Subcutaneous adipose tissue (tissue), 4 donors: Measurements from ENCODE around the gene ARID1B. TPM values are rescaled to one million over a fixed set of nuclear protein-coding genes. Genes with fewer than 3 reads are reported as not detected.

ENCODE experiments used
- total RNA-seq, 4 donors: library from RNA; depleted of rRNA; stranded (reverse); fragments of >200 nt; gene quantifications; one replicate each; pipeline ENCODE4 v1.1.0, GENCODE V29; 2016
- TF ChIP-seq, protein P1 (sequence below): fragments of 450-650 bp; IDR thresholded peaks from one replicate; pipeline ENCODE4 v1.5.1; 2016; ENCODE audit warnings: low read depth, mild to moderate bottlenecking, control low read depth, antibody characterized with exemption, moderate library complexity

Gene ARID1B
- total RNA-seq, 4 donors from 2014 or later, result 93.8 to 137 (median 104) TPM

DNA sequence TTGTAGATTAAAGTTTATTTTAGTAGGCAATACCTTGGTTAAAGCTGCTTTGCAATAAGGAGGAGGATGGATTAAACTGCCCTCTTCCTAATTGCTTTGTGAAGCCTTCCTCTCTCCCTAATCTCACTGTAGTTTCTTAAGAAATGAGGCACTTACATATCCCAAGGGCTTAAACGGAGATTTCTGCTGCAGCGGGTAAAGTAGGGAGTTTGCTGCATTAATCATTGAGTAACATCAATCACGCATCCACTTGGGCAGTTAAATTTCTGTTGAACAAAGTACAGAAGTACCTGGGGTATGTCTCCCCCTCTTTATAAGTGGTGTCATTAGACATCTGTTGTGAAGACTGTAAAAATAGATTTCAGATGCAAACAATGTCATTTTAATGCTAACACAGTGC is 29.5 kb upstream of the ARID1B start:
- TF ChIP-seq, protein P1, sequence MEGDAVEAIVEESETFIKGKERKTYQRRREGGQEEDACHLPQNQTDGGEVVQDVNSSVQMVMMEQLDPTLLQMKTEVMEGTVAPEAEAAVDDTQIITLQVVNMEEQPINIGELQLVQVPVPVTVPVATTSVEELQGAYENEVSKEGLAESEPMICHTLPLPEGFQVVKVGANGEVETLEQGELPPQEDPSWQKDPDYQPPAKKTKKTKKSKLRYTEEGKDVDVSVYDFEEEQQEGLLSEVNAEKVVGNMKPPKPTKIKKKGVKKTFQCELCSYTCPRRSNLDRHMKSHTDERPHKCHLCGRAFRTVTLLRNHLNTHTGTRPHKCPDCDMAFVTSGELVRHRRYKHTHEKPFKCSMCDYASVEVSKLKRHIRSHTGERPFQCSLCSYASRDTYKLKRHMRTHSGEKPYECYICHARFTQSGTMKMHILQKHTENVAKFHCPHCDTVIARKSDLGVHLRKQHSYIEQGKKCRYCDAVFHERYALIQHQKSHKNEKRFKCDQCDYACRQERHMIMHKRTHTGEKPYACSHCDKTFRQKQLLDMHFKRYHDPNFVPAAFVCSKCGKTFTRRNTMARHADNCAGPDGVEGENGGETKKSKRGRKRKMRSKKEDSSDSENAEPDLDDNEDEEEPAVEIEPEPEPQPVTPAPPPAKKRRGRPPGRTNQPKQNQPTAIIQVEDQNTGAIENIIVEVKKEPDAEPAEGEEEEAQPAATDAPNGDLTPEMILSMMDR, result no peak

DNA sequence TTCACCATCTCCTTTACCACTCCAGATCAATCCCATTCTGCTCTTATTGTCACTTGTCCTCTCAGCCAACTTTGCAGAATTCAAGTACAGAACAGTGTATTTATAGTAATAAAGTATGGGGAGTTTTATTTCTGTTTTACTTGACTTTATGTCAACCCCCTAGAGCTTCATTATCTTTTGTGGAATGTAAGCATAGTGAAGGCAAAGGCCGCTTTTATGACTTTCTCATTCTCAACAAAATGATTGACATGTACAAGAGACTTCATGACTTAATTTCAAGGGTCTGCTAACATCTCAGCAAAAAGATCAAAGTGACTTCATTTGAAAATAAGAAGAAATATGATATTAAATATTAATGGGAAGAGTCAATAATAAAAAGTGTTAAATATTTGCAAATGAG is 28.7 kb upstream of the ARID1B start:
- TF ChIP-seq, protein P1, result no peak

DNA sequence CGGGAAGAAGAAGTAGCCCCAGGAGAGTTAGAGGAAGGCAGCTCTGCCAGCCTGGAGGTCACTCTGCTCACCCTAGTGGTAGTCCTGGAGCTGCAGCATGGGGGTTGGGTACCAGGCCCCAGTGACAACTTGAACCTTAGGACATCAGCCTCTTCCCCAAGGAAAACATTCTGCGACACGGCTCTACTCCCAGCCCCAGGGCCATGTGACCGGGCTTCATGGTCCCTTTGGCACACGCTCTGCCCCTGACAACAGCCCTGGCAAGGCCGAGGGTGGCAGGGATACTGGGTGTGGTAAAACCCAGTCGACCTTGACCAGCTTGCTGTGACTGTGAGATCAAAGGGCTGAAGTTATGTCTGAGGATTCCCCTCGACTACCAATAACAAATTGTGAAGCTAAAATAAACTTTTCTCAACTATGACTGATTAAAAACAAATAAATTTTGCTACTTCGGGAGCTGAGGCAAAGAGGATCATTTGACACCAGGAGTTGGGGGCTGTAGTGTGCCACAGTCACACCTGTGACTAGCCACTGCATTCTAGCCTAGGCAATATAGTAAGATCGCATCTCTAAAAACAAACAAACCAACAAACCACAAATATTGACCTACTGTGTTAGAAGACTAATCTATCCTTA is 24.4 kb upstream of the ARID1B start:
- TF ChIP-seq, protein P1, result no peak

DNA sequence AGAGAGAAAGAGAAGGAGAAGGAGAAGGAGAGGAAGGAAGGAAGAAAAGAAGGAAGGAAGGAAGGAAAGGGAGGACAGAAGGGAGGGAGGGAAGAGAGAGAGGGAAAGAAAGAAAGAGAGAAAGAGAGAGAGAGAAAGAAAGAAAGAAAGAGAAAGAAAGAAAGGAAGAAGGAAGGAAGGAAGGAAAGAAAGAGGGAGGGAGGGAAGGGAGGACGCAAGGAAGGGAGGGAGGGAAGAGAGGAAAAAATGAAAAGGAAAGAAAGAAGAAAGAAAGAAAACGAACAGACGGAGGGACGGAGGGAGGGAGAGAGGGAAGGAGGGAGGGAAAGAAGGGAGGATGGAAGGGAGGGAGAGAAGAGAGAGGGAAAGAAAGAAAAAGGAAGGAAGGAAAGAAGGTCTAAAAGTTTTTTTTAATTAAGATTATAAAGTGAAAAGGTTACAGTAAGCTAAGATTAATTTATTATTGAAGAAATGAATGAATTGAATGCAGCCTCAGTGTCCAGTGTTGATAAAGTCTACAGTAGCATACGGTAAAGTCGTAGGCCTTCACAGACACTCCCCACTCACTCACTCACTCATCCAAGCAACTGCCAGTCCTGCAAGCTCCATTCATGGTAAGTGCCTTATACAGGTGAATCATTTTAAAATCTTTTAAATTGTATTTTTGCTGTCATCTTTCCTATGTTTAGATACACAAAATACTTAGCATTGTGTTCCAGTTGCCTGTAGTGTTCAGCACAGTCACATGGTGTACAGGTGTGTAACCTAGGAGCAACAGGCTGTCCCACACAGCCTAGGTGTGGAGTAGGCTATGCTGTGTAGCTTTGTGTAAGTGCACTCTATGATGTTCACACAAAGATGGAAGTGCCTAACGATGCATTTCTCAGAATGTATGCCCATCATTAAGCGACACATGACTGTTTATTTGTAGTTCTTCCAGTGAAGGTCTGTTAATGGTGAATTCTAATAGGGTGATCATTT is 20.3 kb upstream of the ARID1B start:
- TF ChIP-seq, protein P1, result no peak

DNA sequence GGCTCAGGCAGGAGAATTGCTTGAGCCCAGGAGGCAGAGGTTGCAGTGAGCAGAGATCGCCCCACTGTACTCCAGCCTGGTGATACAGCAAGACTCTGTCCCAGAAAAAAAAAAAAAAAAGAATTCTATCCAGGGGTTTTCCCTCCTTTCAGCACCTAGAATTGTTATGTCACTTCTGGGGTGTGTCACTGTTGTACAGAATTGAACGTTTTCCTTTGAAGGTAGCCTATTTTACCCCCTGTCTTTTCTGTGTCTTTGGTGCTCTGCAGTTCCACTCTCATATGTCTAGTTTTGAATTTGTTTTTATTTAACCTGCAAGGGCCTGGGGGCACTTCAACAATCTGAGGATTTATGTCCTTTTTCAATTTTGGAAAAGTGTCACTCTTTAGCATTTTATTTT is 19.3 kb upstream of the ARID1B start:
- TF ChIP-seq, protein P1, result no peak

DNA sequence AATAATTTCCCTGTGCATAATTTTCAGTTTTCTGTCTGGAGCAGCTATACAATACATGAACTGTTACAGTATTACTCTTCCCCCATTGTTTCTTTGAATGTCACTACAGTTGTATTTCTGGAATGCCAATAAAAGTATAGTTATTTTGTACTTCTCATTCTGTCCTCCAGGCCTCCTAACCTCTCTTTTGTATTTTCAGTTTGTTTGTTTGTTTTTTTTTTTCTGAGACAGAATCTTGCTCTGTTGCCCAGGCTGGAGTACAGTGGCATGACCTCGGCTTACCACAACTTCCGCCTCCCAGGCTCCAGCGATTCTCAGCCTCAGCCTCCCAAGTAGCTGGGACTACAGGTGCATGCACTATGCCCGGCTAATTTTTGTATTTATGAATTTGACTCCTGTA is 16.8 kb upstream of the ARID1B start:
- TF ChIP-seq, protein P1, result no peak

DNA sequence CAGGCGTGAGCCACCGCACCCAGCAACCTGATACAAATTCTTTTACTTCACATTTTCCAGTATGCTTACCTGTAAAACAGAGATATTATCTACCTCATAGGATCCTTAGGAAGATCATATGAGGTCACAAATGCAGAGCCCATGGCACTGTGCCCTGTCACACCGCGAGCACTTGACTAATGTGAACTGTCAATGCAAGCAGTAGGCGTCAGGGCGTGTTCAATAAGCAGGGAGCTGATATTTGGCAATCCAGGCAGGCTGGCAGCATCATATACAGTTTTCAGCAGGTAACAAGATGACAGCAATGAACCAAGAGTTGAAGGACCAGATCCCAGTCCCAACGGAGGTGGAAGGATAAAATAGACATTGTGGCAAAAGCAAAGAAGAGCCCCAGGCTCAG is 14.6 kb upstream of the ARID1B start:
- TF ChIP-seq, protein P1, result no peak
